ENCODE results near the gene UPF2.

Gene UPF2

GRCh38 chr10:11886851-11887250 lies 155.8 kb downstream of the UPF2 start:
- DNase-seq (ENCODE audit: extremely low read depth in 1 of 2, low read depth in 1 of 2) = no peak

GRCh38 chr10:11886138-11886474 lies 156.5 kb downstream of the UPF2 start:
- DNase-seq (ENCODE audit: extremely low read depth in 1 of 2, low read depth in 1 of 2) = no peak

GRCh38 chr10:11885437-11886137 lies 157.0 kb downstream of the UPF2 start:
- DNase-seq (ENCODE audit: extremely low read depth in 1 of 2, low read depth in 1 of 2) = no peak

- DNase-seq (ENCODE audit: extremely low read depth in 1 of 2, low read depth in 1 of 2) = no peak
Observed at GRCh38 chr10:11884706-11885423, 157.7 kb downstream of the UPF2 start.

GRCh38 chr10:11882646-11883375 lies 159.8 kb downstream of the UPF2 start:
- no peak for DNase-seq (ENCODE audit: extremely low read depth in 1 of 2, low read depth in 1 of 2)

- no peak for DNase-seq (ENCODE audit: extremely low read depth in 1 of 2, low read depth in 1 of 2)
Observed at GRCh38 chr10:11881477-11882417, 160.9 kb downstream of the UPF2 start.

- DNase-seq (ENCODE audit: extremely low read depth in 1 of 2, low read depth in 1 of 2) = no peak
Observed at GRCh38 chr10:11881030-11881476, 161.6 kb downstream of the UPF2 start.

- DNase-seq (ENCODE audit: extremely low read depth in 1 of 2, low read depth in 1 of 2) = no peak
Observed at GRCh38 chr10:11880151-11881029, 162.2 kb downstream of the UPF2 start.

- DNase-seq (ENCODE audit: extremely low read depth in 1 of 2, low read depth in 1 of 2) = no peak
Observed at GRCh38 chr10:11879387-11880094, 163.1 kb downstream of the UPF2 start.

GRCh38 chr10:11878776-11879175 lies 163.8 kb downstream of the UPF2 start:
- no peak for DNase-seq (ENCODE audit: extremely low read depth in 1 of 2, low read depth in 1 of 2)

- DNase-seq (ENCODE audit: extremely low read depth in 1 of 2, low read depth in 1 of 2) = no peak
Observed at GRCh38 chr10:11877591-11877905, 165.1 kb downstream of the UPF2 start.

GRCh38 chr10:11876805-11877590 lies 165.6 kb downstream of the UPF2 start:
- no peak for DNase-seq (ENCODE audit: extremely low read depth in 1 of 2, low read depth in 1 of 2)

GRCh38 chr10:11876324-11876723 lies 166.3 kb downstream of the UPF2 start:
- DNase-seq (ENCODE audit: extremely low read depth in 1 of 2, low read depth in 1 of 2) = no peak

- no peak for DNase-seq (ENCODE audit: extremely low read depth in 1 of 2, low read depth in 1 of 2)
Observed at GRCh38 chr10:11875494-11876281, 166.9 kb downstream of the UPF2 start.

GRCh38 chr10:11874568-11875493 lies 167.8 kb downstream of the UPF2 start:
- DNase-seq (ENCODE audit: extremely low read depth in 1 of 2, low read depth in 1 of 2) = peak; percentile 45 to 66

GRCh38 chr10:11871466-11871865 lies 171.1 kb downstream of the UPF2 start:
- no peak for DNase-seq (ENCODE audit: extremely low read depth in 1 of 2, low read depth in 1 of 2)
